CD4-positive, alpha-beta T cell treated with Interleukin-15 for 4 hours (primary cell): ENCODE results near the gene LIN7B.
"Not testable (repeated sequence)": the region's sequence is repeated elsewhere in the genome, so short reads cannot be mapped to it uniquely, and the experiment has no call there.

Experiments
- DNase-seq: peaks from one replicate; pipeline ENCODE4 v3.0.0-alpha.2; 2020; ENCODE audit warnings: low spot score

LIN7B gene

DNA sequence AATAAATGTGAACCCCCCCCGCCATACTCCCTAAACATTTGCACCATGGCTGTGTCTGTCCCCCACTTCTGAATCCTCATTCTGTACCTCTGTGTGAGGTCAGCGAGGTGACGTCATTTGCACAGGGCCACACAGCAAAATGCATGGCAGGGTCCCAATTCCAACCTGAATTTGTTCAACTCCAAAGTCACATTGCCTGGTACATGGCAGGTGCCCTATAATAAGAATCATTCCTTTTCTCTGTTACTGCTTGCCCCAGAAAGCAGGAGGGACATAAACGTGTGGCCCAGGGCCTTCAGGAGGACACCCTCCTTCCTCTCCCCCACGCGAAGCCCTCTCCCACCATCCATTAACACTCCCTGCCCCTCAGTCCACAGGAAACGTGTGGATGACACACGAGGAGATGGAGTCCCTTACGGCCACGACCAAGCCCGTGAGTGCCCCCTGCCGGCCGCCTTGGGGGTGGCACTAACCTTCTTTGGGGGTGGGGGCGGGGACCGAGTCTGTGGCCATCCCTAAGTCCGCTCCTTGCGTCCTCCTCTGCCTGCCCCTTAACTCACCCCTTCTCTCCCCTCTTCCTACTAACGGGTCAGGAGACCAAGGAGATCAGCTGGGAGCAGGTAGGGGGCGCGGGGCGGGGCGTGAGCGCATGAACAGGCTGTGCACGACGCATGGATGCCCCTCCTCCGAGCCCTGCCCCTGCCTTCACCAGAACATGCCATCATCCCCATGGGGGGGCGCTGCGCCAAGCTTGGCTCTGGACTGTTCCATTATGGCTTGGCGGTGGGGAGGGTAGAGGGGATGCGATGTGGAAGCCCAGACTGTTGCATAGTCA lies 31.6 kb downstream of the LIN7B start:
- peak; percentile 75 for DNase-seq

DNA sequence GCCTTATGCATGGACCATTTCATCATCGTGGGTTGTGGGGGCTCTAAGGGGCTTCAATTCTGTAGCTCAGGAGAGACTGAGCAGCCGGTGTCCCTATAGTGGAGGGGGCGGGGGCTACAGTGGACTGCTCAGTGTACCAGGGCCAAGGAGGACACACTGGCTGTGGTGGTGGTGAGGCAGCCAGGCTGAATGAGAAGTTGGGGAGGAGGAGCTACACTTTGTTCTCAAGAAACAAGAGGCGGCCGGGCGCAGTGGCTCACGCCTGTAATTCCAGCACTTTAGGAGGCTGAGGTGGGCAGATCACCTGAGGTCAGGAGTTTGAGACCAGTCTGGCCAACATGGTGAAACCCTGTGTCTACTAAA lies 32.2 kb downstream of the LIN7B start:
- DNase-seq: not testable (repeated sequence)

DNA sequence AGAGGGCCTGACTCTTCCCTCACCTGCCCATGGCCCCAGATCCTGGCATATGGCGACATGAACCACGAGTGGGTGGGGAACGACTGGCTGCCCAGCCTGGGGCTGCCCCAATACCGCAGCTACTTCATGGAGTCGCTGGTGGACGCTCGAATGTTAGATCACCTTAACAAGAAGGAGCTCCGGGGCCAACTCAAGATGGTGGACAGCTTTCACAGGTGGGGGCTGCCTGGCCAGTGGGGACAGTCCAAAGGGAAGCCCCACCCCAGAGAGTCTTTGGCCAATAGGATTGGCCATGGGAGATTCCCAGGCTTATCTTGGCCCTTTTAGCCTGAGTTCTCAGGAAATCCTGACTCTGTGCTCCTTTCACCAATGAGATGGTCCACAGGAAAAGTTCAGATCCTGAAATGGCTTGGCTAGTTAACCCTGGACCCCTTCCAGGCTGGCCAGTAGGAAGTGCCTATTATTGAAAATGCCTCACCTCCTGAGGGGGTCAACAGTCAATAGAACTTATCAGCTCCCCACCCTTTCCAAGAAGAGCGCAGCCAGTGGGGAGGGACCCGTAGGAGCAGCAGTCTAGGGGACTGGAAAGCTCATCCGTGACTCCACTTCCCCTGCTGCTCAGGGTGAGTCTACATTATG lies 34.0 kb downstream of the LIN7B start:
- DNase-seq: no peak

DNA sequence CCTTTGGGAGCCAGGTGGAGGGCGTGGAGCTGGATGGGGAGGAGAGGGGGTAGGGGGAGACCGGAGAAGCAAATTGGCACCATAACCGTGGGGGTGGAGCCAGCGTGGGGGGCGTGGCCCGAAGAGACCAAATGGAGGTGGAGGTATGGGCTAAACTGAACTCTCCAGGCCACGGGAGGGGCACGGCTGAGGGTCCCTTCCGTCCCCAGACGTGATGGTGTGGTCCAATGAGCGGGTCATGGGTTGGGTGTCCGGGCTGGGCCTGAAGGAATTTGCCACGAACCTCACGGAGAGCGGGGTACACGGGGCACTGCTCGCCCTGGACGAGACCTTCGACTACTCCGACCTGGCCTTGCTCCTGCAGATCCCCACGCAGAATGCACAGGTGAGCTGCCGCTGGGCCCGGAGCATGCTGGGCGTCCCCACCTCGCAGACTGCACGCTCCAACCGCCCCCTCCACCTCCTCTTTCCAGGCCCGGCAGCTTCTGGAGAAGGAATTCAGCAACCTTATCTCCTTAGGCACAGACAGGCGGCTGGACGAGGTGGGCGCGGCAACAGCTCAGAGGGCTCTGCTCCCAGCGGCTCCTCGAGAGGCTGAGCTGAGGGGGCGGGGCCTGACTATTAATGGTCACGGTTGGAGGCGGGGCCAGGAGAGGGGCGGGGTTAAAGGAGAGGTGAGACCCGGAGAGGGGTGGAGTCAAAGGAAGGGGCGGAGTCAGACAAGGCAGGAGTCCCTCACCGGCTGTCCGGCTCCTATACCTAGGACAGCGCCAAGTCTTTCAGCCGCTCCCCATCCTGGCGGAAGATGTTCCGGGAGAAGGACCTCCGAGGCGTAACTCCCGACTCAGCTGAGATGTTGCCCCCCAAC lies 34.8 kb downstream of the LIN7B start:
- peak; percentile 76 for DNase-seq

DNA sequence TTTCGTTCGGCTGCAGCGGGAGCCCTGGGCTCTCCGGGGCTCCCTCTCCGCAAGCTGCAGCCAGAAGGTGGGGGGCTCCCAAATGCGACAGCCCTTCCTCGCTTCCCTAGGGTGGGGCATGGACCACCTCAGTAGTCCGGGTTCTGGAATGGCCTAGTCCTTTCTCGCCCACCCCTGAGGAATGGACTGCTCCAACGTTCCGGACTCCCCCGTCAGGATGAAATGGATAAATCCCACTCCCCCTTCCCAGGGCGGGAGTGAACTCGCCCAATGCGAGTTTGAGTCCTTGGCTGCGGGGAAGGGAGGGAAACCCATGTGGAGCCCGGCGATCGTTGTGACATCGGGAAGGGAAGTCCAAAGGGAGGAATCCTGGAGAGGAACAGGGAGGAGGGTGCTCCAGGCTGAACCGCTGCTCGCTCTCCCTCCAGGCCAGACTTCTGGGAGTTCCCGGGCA lies 35.5 kb downstream of the LIN7B start:
- DNase-seq: no peak

DNA sequence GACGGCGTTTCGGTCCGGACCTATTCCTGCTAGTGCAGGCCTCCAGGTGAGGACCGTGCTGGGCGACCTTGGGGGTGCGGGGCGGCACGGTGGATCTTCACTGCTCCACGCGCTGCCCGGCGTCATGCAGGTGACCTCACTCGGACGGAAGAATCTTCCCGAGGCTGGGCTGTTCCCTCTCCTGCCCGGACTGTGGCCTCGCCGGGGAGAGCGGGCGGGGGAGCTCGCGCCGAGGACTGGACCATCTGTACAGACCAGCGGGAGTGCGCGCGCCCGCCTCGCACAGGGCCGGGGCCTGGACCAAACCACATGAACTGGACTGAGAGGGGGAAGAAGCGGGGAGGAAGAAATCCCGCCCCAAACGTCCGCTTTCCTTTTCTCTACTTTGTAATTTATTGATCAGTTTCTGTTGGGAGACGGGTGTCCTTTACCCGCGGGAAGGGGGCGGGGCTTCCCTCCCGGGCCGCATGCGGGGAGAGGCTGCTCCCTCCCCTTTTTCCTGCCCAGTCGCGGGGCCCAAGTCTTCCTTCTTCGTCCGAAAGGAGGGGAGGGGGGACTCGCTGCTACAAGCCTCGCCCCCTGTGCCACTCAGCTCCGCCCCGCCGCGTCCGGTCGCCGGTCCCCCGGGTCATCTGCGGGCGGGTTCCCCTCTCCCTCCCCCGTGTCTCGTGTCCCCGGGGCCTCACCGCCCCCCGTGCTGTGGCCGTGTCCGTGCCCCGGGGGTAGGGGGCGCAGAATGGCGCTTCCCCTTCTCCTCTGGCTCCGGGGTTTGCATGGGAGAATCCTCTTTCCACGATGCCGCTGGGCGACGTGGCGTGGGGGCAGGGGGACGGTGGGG lies 36.2 kb downstream of the LIN7B start:
- DNase-seq: peak; percentile 29

DNA sequence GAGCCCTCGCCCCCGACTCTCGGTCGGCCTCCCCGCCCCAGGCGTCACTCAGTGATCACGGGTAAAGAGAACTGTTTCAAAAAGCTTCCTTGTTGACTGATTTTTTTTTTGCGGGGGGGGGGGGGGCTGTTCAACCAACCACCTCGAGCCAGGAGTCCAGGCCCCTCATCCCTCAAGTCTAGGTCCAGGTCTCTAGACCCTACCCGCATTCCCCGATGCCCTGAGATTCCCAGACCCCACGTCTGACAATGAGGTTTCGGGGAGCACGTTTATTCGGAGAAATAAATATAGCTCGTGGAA lies 36.7 kb downstream of the LIN7B start:
- DNase-seq: no peak

DNA sequence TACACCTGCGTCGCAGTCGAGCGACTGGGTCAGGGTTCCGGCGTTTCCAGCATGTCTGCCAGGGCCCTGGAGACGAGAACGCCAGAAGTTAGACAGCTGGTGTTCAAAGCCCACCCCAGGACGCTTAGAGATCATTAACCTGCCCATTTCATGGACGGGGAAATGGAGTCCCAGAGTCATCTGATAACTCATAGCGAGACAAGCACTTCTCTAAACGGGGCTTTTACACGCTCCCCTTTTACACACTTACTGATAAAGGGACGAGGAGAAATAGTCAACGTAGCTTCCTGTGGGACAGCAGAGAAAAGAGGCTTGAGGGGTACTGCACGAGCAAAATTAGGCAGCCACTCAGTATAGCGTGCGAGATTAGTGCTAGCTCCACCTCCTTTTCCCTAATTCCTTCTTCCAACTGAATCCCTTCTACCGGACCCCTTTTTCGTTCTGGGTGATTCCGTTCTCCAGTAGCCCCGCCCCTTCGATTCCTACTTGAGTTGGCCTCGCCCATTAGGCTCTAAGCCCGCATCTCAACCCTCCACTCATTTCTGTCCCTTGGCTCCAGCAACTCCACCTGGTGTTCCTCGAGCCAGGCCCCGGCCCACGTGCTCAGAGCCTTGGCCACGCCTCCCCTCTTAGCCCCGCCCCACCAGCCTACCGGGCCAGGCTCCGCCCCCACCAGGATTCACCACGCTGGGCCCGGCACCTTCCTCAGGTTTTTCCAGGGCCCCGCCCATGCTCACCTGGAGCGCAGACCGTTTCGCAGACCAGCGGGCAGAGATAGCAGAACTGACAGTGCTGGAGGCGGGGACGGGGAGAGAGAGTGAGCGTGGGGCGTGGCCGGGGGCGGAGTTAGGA lies 37.3 kb downstream of the LIN7B start:
- DNase-seq: no peak

DNA sequence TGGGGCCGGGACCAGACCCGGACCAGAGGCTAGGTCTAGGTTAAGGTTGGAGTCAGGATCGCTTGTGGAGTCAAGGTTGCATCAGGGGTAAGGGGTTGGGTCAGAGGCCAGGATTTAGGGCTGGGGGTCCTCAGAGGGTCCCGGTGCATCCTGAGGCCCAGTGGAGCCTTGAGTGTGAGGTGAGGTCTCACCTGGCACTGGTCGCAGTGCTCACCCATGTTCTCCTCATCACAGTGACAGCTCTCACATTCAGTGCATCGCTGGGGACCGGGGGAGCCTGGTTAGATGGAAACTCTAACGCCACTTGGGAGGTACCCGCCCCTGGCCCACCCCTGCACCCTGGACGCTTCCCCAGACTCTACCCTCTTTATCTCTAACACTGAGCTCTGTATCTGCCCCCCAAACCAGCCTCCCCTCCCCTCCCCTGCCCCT lies 38.0 kb downstream of the LIN7B start:
- no peak for DNase-seq

DNA sequence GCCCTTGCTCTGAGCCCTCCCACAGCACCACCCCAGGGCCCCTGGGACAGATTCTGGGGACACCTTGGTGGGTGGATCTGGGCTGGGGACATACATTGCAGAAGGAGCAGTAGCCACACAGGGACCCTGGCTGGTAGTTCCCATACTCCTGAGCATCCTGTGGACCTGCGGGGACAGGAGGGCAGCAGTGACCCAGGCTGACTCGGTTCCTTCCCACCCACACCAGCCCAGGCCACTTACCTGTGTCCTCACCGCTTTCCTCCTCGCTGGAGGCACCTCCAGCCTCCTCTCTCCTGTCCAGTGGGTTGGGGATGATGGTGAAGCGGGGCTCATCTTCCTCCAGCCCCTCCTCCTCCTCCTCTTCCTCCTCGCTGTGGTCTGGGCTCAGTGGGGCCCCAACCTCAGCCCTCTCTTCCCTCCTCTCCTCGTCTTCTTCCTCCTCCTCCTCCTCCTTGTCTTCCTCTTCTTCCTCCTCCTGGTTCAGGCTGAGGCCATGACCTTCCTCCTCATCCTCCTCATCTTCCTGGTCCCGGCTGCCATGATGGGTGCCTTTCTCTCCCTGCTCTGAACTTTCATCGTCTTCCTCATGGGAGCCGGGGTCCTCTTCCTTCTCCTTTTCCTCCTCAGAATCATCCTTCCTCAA lies 39.1 kb downstream of the LIN7B start:
- no peak for DNase-seq

DNA sequence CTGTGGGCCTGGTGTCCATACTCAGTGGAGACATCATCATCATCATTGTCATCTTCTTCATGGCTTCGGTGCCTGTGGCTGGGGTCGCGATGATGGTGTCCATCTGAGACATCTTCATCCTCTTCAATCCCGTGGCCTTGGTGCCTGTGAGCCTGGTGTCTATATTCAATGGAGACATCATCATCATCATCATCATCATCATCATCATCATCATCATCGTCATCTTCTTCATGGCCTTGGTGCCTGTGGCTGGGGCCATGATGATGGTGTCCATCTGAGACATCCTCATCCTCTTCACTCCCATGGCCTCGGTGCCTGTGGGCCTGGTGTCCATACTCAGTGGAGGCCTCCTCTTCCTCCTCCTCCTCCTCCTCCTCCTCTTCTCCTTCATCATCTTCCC lies 40.1 kb downstream of the LIN7B start:
- no peak for DNase-seq

DNA sequence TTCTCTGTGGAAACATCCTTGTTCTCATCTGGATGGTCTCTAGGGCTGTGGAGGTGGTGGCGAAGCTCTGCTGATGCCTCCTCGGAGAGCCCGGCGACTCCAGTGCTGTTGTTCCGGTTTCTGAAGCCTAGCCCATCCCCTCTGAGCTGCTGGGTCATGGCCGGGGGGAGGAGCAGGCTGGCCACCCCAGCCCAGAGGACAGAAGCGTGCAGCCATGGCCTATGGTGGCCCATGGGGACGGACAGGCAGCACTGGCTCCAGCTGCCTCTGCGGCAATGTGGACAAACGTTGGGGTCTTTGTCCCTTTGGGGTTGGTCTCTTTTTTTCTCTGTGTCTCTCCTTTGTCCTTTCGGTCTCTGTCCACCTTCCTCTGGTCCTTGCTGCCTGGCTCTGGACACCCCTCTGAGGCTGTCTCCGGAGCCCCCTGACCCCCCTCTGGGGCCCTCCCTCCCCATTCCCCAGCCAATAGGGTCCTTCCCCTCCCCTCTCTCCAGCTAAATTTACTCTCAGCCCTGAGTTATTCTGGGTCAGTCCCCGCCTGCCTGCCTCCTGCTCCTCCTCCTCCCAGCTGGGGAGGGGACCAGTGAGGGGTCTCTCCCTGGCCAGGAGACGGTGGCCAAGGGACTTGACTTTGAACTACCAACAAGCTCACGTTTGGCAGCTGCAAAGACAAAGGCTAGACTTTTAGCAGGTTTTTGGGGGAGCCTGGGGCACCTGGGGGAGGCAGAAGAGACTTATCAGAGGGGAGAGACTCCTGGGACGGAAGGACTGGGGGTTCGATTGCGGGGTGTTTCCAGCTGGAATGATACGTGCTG lies 41.0 kb downstream of the LIN7B start, which contains the start of gene HRC:
Gene HRC (minus strand): TSS at position 392 of the 815 bp plus-strand sequence. CDS start 159 bp downstream, at position 233.
- DNase-seq: no peak

DNA sequence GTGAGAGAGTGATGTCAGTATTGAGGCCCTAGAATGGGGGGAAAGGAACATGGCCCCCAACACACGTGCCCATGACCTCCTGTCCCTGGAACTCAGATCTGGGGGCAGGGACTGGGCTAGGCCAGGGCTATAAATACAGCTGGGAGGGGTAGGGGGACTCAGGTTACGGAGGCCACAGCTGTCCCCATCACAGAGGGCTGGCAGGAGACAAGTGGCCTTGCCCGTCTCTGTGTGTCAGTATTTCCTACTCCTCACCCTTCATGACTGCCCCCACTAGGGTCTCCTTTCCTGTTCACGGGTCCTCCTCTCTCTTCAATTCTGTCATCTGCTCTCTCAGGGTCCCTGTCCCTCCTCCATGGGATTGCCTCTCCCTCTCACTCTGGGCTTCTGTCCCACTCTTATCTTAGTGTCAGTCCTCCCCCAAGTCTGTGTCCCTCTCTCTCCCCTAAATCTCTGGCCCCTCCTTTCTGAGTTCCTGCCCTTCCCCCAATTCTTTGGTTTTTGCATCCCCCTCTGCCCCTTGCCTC lies 41.7 kb downstream of the LIN7B start:
- no peak for DNase-seq

DNA sequence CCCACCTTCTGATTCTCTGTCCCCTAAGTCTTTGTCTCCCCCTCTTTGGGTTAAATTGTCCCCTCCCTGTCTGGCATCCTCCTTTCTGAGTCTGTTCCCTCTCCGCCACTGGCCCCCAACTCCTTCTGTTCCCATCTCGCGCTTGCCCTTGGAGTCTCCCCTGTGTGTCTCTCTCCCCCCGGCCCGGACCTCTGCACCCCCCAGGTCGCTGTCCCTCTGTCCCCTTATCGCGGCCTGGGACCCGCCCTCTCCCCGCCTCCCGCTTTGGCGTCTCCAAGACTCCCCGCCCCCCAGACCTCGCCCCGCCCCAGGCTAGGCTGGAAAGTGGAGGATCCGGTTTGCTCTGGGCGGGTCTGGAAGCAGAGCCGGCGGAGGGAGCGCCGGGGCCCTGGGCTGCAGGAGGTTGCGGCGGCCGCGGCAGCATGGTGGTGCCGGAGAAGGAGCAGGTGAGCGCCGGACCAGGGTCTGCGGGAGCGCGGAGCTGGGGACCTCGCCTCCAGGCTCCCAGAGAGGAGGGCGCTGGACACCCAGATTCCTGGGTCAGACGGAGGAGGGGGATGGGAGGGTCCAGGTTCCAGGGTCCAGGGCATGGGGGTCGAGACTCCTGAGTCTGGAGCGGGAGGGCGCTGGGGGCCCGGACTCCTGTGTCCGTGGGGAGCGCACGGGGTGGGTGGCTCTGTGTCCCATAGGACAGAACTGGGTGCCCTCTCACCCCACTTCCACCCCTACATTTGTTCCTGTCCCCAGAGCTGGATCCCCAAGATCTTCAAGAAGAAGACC lies 43.5 kb downstream of the LIN7B start, which contains the start of gene TRPM4:
Gene TRPM4 (plus strand): TSS at position 348 of the 780 bp plus-strand sequence. CDS start 75 bp downstream, at position 423.
- peak; percentile 12 for DNase-seq

DNA sequence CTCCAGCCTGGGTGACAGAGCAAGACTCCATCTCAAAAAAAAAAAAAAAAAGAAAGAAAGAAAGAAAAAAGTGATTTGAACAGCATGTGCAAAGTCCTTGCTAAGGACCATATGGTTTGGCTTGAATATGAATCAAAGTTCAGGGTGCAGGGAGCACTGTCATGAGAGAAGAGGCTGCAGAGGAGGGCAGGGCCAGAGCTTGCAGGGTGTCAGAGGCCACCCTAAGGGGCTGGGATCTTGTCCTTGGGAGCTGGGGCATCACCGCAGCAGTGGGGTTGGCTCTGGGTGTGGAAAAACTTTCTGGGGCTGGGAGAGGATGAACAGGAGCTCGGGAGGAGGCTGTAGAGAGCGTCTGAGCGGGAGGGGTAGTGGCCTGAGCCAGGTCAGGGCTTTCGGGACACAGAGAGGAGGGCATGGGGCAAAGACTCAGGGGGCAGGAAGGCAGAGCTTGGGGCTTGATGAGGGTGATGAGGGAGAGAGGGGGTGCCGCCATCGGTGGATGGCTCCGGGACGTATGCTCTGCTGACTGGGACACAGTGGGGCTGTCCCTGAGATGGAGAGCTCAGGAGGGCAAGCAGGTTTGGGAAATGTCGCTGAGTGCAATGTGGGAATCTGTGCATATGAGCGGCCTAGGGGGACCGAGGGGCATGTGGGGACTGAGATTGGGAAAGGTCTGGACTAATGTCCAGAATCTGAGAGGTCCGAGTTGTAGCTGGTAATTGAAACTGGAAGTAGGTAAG lies 46.5 kb downstream of the LIN7B start:
- no peak for DNase-seq

DNA sequence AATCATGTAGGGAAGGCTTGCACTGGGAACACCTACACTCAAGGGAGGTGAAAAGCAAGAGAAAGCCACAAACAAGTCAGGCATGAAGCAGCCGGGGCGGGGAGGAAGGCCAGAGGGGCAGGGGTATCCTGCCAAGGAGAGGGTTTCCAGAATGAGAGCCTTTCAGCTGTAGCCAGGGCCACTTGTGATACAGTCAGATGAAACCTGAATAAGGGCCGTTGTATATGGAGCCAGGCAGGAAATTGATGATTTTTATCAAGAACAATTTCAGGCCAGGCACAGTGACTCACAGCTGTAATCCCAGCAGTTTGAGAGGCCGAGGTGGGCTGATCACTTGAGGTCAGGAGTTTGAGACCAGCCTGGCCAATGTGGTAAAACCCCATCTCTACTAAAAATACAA lies 47.8 kb downstream of the LIN7B start:
- no peak for DNase-seq

DNA sequence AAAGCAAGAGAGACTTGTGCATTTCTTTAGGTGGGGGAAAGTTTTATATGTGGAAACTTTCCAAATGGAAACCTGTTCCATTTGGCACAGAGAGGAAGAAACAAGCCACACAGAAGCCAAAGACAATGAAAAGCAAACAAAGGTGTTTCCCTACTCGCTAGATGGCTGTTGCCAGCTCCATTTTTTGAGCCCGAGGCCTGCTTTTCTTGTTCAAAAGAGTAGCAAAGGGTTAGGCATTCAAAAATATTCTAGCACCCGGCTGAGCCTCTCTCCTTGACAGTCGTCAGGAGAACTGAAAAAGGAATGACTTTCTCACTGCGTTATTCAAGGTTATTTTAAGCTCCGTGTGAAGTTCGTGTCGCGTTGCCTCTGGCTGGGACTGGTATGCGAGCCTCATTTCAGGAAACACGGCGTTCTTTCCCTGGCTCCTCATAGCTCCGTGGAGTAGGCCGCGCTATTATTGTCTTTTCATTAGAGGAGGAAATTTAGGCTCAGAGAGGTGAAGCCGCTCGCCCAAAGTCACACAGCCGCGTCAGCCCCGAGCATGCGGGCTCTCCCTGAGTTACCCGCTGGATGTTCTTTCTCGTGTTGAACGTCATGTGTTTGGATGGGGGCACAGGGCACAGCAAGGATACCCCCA lies 51.1 kb downstream of the LIN7B start:
- no peak for DNase-seq
